GM19328 (cell line): ENCODE data around the gene GALM.
"Not testable (repeated sequence)": the region's sequence is repeated elsewhere in the genome, so short reads cannot be mapped to it uniquely, and the experiment has no call there.

Experiments used
- ATAC-seq: cut with Tn5 transposase; IDR thresholded peaks from one replicate; pipeline ENCODE4 v1.9.1; 2021; ENCODE audit warnings: mild to moderate bottlenecking, moderate library complexity; ENCODE audit not compliant: unreplicated experiment

GALM gene

DNA sequence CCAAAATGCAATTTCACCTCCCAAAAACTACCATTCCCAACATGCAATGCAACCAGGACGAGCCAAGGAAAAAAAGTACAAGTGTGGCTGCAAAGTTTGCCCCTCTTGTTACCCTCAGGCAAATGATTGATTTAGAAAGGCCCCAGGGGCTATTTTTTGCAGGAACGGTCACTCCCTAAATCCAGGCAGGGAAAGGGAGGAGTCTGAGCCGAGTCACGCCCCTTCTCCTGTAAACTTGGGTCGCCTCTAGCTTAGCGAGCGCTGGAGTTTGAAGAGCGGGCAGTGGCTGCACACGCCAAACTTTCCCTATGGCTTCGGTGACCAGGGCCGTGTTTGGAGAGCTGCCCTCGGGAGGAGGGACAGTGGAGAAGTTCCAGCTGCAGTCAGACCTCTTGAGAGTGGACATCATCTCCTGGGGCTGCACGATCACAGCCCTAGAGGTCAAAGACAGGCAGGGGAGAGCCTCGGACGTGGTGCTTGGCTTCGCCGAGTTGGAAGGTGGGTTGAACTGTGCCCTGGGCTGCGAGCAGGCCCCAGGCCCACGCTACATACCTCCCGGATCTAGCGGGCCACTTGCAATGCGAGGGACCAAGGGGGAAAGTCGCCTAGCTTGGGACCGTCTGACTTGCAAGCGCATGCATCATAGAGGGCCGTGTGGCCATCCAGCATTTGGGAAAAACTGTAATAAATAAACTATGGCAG, at the start of gene GALM:
GALM (plus strand) TSS at position 261 of the 702 bp plus-strand sequence; CDS start at position 309, 48 bp downstream.
- no peak for ATAC-seq

- no peak for ATAC-seq
These were observed 48.6 kb upstream of the GALM start for GRCh38 chr2:38617301-38617700.

DNA sequence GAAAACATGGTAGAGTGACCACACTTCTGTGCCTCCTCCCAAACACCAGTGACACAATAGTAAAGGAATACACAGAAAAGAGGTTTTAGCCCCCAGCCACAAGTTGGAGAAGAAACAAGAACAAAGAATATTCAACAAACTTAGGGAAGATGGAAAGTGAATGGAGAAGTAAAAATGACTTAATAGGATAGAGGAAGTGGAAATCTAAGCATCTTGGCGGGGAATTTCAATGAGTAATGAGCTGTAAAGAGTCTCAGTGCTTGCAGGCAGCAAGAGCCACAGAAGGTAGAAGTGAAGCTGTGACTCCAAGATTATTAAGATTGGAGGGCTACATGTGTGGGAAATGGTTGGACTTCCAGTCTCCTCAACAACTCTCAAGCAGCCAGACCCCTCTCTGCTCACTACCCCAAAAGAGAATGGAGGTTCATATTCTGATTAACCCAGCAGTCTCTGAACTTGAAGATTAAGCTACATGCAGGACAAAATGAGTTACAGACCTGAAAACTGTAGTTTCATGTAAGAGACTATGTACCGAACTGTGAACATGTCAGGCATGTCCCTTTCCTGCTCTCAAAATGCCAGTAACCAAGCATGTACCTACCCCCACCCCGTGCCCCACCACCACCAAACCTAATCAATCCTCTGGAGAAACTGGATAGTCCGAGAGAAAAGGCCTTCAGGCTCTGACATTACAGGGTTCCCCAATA, 46.3 kb upstream of the GALM start:
- no peak for ATAC-seq

GRCh38 chr2:38620282-38620977, 45.5 kb upstream of the GALM start:
- no peak for ATAC-seq

DNA sequence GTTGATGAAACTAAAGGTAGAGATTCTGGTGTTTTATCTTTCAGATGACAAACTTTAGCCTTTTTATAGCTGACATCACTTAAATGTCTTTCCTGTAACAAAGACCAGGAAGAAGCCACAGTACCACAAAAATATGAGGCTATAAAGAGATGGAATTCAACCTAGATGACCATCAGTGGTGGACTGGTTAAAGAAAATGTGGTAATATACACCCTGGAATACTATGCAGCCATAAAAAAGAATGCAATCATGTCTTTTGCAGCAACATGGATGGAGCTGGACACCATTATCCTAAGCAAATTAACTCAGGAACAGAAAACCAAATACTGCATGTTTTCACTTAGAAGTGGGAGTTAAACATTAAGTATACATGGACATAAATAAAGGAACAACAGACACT, 44.9 kb upstream of the GALM start:
- no peak for ATAC-seq

DNA sequence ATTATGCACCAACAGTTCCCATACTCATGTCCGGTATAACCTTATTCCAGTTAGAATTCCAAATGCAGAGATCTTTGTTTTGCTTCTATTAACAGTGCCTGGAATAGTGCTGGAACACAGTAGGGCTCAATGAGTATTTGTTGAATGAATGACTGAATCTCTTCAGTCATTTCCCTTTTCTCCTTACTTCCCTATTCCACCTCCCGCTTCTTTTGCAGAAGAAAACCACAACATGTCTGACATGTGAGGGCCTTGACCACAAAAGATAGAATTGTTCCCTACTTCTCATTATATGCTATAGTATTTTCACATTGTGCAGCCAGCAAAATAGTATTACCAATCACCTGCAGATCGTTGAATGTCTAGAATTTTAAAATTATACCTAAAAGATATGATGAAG, 43.7 kb upstream of the GALM start:
- no peak for ATAC-seq

DNA sequence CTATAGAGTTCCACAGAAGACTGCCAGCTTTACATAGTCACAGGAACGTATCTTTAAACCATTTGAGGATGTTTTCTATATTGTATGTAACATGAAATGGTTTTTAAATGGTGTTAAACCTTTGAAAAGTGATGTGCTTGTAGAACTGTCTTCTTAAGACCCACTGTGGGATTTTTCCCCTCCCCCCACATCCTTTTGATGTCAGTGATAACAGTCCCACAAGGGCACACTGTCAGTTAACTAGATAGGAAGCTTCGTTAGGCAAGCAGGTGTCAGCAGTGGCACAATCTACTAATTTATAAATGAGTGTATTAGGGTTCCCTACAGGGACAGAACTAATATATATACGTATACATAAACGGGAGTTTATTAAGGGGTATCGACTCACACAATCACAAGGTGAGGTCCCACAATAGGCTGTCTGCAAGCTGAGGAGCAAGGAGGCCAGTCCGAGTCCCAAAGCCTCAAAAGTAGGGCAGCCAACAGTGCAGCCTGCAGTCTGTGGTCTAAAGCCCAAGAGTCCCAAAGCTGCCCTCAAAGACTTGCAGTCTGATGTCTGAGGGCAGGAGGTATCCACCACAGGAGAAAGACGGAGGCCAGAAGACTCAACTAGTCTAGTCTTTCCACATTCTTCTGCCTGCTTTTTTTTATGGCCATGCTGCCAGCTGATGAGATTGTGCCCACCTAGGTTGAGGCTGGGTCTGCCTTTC, 39.4 kb upstream of the GALM start:
- ATAC-seq = no peak

DNA sequence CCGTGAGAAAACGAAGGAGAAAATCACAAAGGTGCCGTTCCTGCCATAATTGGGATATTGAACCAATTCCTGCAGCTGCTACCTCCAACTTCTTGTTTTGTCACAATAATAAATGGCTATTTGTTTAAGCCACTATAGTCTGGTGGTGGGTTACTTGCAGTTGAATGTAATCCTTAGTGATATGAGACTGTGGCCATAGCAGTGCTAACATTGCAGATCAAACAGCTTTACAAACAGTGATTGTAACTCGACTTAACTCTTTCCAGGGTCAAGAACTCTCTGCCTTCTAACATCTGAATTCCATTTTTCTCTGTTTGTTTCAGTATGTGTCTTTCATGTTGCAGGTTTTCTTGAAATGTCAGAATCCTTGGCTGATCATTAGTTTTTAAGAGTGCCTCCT, 38.5 kb upstream of the GALM start:
- no peak for ATAC-seq

- ATAC-seq = no peak
These were observed 36.2 kb upstream of the GALM start for GRCh38 chr2:38629684-38630083.

- ATAC-seq = no peak
These were observed 33.9 kb upstream of the GALM start for GRCh38 chr2:38631976-38632375.

DNA sequence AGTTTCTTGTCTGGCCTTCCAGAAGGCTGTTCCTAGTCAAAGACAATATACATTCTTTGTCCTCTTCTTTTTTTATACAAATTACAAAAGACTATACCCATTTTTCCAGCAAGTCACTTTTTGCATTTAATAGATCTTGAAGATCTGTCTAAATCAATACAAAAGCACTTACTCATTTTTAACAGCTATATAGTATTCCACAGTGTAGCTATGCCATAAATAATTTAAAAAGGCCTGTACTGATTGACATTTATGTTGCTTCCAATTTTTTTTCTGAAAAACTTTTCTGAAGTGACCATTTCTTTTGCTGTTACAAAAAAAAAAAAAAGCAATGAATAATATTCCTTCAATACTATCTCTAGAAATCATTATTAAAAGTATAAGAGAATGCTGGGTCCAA, 32.9 kb upstream of the GALM start:
- ATAC-seq = no peak

DNA sequence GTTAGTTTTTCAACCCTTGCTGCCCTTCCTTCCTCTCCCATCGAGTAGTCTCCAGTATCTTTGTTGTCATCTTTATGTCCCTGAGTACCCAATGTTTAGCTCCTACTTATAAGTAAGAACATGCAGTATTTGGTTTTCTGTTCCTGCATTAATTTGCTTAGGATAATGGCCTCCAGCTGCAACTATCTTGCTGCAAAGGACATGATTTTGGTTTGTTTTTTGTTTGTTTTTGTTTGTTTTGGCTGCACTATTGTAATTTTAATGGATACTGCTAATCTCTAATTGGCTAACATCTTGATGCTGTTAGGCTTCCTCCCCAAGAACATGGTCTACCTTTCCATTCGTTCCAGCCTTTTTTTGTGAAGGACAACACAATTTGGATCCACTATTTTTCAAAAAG, 32.0 kb upstream of the GALM start:
- ATAC-seq = no peak

DNA sequence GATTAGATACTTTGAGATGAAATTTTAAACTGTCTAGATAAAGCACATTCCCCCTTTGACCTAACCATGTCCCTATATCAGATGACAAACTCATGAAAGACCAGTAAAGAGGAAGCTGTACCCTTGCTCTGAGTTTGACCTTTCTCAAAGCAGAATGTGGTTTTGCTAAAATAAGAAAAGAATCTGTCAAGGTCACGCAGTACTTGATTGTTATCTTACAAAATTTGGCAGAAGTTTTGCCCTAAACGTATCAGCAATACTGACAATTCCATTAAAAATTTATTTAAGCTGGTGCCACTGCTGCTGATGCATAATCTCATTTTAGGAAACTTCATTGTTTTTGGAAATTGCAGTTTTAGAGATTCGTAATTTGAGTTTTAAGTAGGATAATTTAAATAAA, 31.2 kb upstream of the GALM start:
- ATAC-seq = peak; percentile 75

- no peak for ATAC-seq
These were observed 30.8 kb upstream of the GALM start for GRCh38 chr2:38635139-38635538.

DNA sequence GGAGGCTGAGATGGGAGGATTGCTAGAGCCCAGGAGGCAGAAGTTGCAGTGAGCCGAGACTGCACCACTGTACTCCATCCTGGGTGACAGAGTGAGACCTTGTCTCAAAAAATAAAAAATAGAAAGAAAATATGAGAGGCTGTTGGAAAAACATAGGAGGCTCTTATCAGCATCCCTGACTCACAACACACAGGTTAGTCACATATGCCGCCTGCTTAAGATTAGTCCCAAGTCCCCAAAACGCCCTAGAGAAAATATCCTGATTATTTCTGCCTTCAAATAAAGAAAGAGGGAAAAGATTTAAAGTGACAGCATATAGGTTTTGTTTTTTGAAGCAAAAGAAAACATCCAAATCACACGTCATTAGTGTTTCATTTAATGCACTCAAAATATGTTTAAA, 29.8 kb upstream of the GALM start:
- no peak for ATAC-seq

GRCh38 chr2:38642373-38643017, 23.4 kb upstream of the GALM start:
- not testable (repeated sequence) for ATAC-seq

DNA sequence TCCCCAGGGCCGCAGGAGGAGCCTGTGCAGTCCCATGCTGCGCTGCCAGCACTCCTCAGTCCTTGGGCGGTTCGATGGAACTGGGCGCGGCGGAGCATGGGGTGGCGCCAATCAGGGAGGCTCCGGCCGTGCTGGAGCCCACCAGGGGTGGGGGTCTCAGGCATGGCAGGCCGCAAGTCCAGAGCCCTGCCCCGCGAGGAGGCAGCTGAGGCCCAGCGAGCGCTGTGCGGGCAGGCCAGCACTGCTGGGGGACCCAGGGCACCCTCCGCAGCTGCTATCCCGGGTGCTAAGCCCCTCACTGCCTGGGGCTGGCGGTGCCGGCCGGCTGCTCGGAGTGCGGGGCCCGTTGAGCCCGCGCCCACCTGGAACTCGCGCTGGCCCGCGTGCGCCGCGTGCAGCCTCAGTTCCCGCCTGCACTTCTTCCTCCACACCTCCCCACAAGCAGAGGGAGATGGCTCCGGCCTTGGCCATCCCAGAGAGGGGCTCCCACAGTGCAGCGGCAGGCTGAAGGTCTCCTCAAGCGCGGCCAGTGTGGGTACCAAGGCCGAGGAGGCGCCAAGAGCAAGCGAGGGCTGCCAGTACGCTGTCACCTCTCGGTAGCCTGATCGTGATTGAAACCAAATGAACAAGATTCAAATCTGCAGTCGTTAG, 22.8 kb upstream of the GALM start:
- ATAC-seq = no peak

GRCh38 chr2:38643683-38644511, 22.0 kb upstream of the GALM start:
- ATAC-seq = not testable (repeated sequence)

GRCh38 chr2:38648107-38648761, 17.7 kb upstream of the GALM start:
- no peak for ATAC-seq
